K562 (cell line): ENCODE results near the gene FAM83F. TPM values are rescaled to one million over a fixed set of nuclear protein-coding genes. Genes with fewer than 3 reads are reported as not detected.
A peak's percentile ranks its signal among the peaks of the same experiment; 100 is the strongest.

ENCODE experiments used
- ATF7 ChIP-seq: fragments of 450-650 bp; IDR thresholded peaks from 2 replicates; pipeline ENCODE4 v1.7.1; 2014; ENCODE audit warnings: mild to moderate bottlenecking, moderate library complexity
- CREM ChIP-seq: IDR thresholded peaks from 2 replicates; pipeline ENCODE4 v1.6.1; 2014; ENCODE audit warnings: antibody characterized with exemption, low read depth
- CXXC5 ChIP-seq: fragments of 250-450 bp; sonication (Bioruptor Pico); IDR thresholded peaks from 2 replicates; pipeline ENCODE4 v1.8.0; 2022; ENCODE audit warnings: inconsistent platforms, mild to moderate bottlenecking, moderate library complexity
- ESRRA ChIP-seq: fragments of 450-650 bp; IDR thresholded peaks from 2 replicates; pipeline ENCODE4 v1.6.1; 2014; ENCODE audit warnings: low read depth, mild to moderate bottlenecking, moderate library complexity, borderline replicate concordance
- JUN ChIP-seq, 2 experiments: sonication (generic) in 1 of 2; formaldehyde crosslinking in 1 of 2; IDR thresholded peaks; 2 replicates each; pipeline versions ENCODE4 v1.6.1 to v1.8.0; 2012 to 2022; ENCODE audit warnings: borderline replicate concordance in 2 of 2, mild to moderate bottlenecking in 2 of 2, improper control_type of control experiment in 1 of 2, low read depth in 1 of 2, low read length in 1 of 2, missing genetic modification reagents in 1 of 2
- MGA ChIP-seq: fragments of 450-650 bp; IDR thresholded peaks from 2 replicates; pipeline ENCODE4 v1.6.1; 2016; ENCODE audit warnings: mild to moderate bottlenecking, moderate library complexity
- NCOA1 ChIP-seq: fragments of 450-650 bp; IDR thresholded peaks from 2 replicates; pipeline ENCODE4 v1.6.1; 2016; ENCODE audit warnings: low read depth
- RBFOX2 ChIP-seq: fragments of 200-400 bp; formaldehyde crosslinking; IDR thresholded peaks from 2 replicates; pipeline ENCODE4 v1.6.1; 2017; ENCODE audit warnings: low read depth, mild to moderate bottlenecking, low read length, moderate library complexity
- SREBF1 ChIP-seq: fragments of 150-350 bp; IDR thresholded peaks from 2 replicates; pipeline ENCODE4 v1.6.1; 2014; ENCODE audit warnings: antibody characterized with exemption, low read depth, low read length, borderline replicate concordance
- ZEB2 ChIP-seq: fragments of 450-650 bp; IDR thresholded peaks from 2 replicates; pipeline ENCODE4 v1.6.1; 2016
- ZNF76 ChIP-seq: fragments of 250-450 bp; sonication (Bioruptor Pico); IDR thresholded peaks from 2 replicates; pipeline ENCODE4 v1.4.0; 2020; ENCODE audit warnings: mild to moderate bottlenecking, moderate library complexity, borderline replicate concordance
- ZSCAN32 ChIP-seq: fragments of 450-650 bp; formaldehyde crosslinking; IDR thresholded peaks from 2 replicates; pipeline ENCODE4 v1.4.0; 2020; ENCODE audit warnings: mild to moderate bottlenecking, moderate library complexity
- polyA plus RNA-seq, 8 experiments: library from polyadenylated mRNA; depleted of rRNA in 4 of 8; stranded (reverse) in 5 of 8; unstranded in 3 of 8; fragments of >200 nt; fragmentation: Nextera tagmentation in 2 of 8; fragmentation: Illumina TruSeq in 1 of 8; extraction: Ambion mirVana in 2 of 8; extraction: Trizol in 1 of 8; gene quantifications; 2 replicates each; pipeline versions ENCODE4 v1.2.1 to v1.2.3, GENCODE V29; 2011 to 2014; ENCODE audit warnings: inconsistent platforms in 1 of 8, missing spikeins in 1 of 8
- total RNA-seq, 7 experiments: library from RNA; depleted of rRNA in 6 of 7; stranded (reverse); fragments of >200 nt in 6 of 7; fragmentation: Illumina TruSeq in 2 of 7; extraction: Trizol in 2 of 7; gene quantifications; 2 replicates each; pipeline versions ENCODE4 v1.2.1 to v1.2.3, GENCODE V29; 2011 to 2021; ENCODE audit warnings: low replicate concordance in 1 of 7

FAM83F gene
- total and polyA plus RNA-seq, 9 of the 15 experiments (the other 6 are each of a cell fraction or from before 2014, with no cell fraction given): under 0.01 to 0.13 (median 0.04) TPM; not detected in 1

GRCh38 chr22:39988386-39989114 is 6.2 kb upstream of the FAM83F start (continued):
- no peak for TF ChIP-seq ESRRA
- TF ChIP-seq ZSCAN32 (CRISPR knock-in tag): 0 out of 2 replicates have a peak, but pooled peaks have one; percentile 15
- no peak for TF ChIP-seq ZNF76 (CRISPR knock-in tag)
- TF ChIP-seq RBFOX2: peak; percentile 58
- TF ChIP-seq MGA: peak; percentile 79
- TF ChIP-seq SREBF1: 0 out of 2 replicates have a peak, but pooled peaks have one; percentile 60
- 0 out of 2 replicates have a peak, but pooled peaks have one; percentile 37 for TF ChIP-seq JUN (IDR thresholded peaks at IDR 0.05; ENCODE audit: borderline replicate concordance, low read depth, low read length)
- TF ChIP-seq JUN (CRISPR knock-in tag; IDR thresholded peaks at IDR 0.05; ENCODE audit: borderline replicate concordance): no peak
- peak; percentile 14; the same call in 1 of the 2 replicates for TF ChIP-seq ZEB2
- TF ChIP-seq ATF7: peak; percentile 83
- TF ChIP-seq NCOA1: peak; percentile 31; the same call in 1 of the 2 replicates
- TF ChIP-seq CREM: peak; percentile 91
- peak; percentile 45 for TF ChIP-seq CXXC5 (CRISPR knock-in tag)
